ENCODE data around the gene MUC21.
"Not testable (repeated sequence)": the region's sequence is repeated elsewhere in the genome, so short reads cannot be mapped to it uniquely, and the experiment has no call there.

MUC21 gene

DNA sequence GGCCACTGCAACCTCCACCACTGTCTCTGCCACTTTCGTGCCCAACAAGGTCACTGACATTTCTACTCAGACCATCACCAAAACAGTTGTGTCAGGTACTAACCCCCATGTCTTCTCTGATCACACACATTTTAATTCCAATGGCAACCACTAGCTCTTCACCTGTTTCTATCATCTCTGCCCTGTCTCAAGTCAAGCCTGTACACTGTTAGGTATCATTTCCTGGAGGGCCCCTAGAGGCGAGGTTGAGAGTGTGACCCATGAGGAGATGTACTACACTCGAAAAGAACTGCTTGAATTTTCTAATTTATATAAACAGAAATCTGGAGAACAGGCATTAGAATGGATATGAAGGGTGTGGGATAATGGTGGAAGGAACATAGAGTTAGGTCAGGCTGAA, 17.4 kb upstream of the MUC21 start:
- no peak overlapping the region for H3K4me3 ChIP-seq (ENCODE audit: low read length)
- no peak for DNase-seq (ENCODE audit: low read depth)
- no peak for TF ChIP-seq CTCF (conservative IDR thresholded peaks at IDR 0.05; ENCODE audit: low read depth, low read length)

GRCh38 chr6:30969171-30969570, 14.3 kb upstream of the MUC21 start:
- H3K4me3 ChIP-seq (ENCODE audit: low read length); DNase-seq (ENCODE audit: low read depth): not testable (repeated sequence)

DNA sequence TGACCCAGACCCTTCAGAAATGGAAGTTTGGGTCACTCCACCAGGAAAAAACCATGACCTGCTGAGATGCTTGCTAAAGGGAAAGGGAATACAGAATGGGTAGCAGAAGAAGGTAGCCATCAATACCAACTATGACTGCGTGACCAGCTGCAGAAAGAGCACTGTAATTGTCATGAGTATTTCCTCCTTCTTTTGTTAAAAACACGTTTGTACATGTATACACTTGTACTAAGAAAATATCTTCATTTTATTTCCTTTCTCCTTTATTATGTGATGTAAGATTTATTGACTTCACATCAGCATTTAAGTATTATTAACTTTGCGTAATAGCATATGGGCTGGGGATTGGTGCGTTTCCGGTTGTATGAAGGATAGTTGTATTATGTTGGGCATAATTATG, 12.6 kb upstream of the MUC21 start:
- TF ChIP-seq CTCF (conservative IDR thresholded peaks at IDR 0.05; ENCODE audit: low read depth, low read length): no peak

DNA sequence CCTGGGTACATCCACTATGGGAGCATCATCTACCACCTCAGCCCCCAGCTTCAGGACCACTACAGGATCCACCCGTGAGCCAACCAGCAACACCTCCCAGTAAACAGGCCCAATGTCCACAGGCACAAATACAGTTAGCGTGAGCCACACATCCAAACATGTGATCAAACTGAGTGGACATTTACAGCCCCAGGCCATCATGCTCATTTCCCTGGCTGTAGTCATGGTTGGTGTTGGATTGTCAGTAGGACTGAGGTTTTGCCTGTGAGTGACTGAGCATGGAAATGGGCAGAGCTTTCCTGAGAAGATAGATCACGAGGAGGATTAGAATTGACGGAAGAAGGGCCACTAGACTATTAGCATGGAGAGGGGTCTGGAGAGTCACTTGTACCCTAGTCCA, 10.7 kb upstream of the MUC21 start:
- H3K4me3 ChIP-seq (ENCODE audit: low read length): no peak overlapping the region
- TF ChIP-seq CTCF (conservative IDR thresholded peaks at IDR 0.05; ENCODE audit: low read depth, low read length): no peak
- no peak for DNase-seq (ENCODE audit: low read depth)

More for the DNA sequence above, 12.6 kb upstream of the MUC21 start:
- no peak overlapping the region for H3K4me3 ChIP-seq (ENCODE audit: low read length)
- DNase-seq (ENCODE audit: low read depth): no peak

GRCh38 chr6:30974490-30975252, 8.8 kb upstream of the MUC21 start:
- no peak for TF ChIP-seq CTCF (conservative IDR thresholded peaks at IDR 0.05; ENCODE audit: low read depth, low read length)
- H3K4me3 ChIP-seq (ENCODE audit: low read length): no peak overlapping the region
- DNase-seq (ENCODE audit: low read depth): no peak

DNA sequence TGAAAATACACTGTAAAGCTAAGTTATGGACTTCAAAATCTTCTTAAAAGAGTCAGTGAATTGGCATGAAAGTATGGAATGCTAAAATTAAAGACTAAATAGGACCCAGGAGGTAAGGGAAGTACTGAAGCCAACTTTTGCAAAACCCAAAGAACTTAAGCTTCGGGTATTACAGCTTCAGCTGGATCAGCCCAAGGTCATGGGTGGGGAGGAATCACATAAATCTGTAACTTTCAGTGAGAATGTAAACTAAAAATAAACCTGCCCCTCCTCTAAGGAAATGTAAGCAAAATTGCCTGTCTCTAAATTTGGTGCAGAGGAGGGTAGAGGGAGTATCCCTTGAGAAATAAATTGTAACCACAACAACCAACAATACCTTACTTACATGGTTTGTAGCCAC, 4.4 kb upstream of the MUC21 start:
- no peak for DNase-seq (ENCODE audit: low read depth)
- no peak overlapping the region for H3K4me3 ChIP-seq (ENCODE audit: low read length)
- no peak for TF ChIP-seq CTCF (conservative IDR thresholded peaks at IDR 0.05; ENCODE audit: low read depth, low read length)

GRCh38 chr6:30979690-30980089, 3.8 kb upstream of the MUC21 start:
- no peak for DNase-seq (ENCODE audit: low read depth)
- TF ChIP-seq CTCF (conservative IDR thresholded peaks at IDR 0.05; ENCODE audit: low read depth, low read length): no peak
- H3K4me3 ChIP-seq (ENCODE audit: low read length): no peak overlapping the region

All from retinal pigment epithelial cell (primary cell).